ENCODE data around the gene TMEM131L.
"Not testable (repeated sequence)": the region's sequence is repeated elsewhere in the genome, so short reads cannot be mapped to it uniquely, and the experiment has no call there.

The TMEM131L gene

DNA sequence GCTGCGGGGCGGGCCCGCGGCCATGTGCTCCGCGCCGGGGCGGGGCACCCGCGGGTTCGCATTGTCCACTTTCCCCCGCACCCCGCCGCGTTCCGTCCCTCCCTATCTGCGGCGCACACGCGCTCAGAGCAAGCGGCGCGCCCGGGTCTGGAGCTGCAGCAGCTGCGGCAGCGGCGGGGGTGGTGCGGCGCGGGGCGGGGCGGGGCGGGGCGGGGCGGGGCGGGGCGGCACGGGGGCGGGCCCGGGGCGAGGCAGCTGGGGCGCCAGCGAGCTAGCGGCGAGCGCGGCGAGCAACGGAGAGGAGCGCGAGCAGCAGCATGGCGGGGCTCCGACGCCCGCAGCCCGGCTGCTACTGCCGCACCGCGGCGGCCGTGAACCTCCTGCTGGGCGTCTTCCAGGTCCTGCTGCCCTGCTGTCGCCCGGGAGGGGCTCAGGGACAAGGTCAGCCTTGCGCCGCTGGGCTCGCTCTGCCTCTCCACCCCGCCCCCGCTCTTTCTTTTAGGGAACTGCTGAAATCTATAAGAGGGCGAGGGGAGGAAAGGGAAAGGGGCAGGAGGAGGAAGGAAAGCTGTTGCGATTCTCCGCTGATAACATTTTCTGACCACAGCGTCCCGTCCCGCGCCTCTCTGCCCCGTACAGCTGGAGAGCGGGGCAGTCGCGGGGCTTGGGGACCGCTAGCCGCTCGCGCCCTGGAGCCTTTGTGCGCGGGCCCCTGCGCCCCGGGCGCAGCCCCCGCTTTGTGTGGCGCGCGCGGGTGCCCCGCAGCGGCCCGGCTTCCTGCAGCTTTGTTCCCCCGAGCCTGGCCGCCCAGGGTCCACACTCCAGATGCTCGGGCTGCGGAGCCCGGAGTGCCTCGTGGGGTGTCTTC, at the start of gene TMEM131L:
TSS of gene TMEM131L (plus strand) at position 280 of the 868 bp plus-strand sequence. CDS start at position 318, 38 bp downstream.
- DNase-seq, result peak; percentile 81 to 82

- DNase-seq, result not testable (repeated sequence)
Measured at GRCh38 chr4:153416456-153416855, 49.7 kb upstream of the TMEM131L start.

- no peak for DNase-seq
Measured at GRCh38 chr4:153418121-153418520, 48.0 kb upstream of the TMEM131L start.

DNA sequence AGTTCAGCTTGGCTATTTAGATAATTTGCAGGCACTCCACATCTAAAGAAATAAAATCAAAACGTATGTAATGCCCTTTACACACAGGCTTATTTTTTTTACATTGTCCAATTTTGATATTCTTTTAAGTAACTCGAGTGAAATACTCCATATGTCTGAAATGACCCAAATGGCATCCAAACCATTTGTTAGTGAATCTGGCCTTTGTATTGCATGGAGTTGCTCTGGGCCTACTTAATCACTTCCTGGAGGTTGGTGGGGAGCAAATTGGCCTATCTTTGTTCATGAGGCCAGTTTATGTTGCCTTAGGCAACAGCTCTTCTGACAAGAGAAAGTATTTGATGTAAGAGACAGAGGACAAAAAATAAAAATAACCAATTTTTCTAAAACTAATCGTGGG, 47.6 kb upstream of the TMEM131L start:
- no peak for DNase-seq

- DNase-seq, result no peak
Measured at GRCh38 chr4:153419029-153419428, 47.1 kb upstream of the TMEM131L start.

DNA sequence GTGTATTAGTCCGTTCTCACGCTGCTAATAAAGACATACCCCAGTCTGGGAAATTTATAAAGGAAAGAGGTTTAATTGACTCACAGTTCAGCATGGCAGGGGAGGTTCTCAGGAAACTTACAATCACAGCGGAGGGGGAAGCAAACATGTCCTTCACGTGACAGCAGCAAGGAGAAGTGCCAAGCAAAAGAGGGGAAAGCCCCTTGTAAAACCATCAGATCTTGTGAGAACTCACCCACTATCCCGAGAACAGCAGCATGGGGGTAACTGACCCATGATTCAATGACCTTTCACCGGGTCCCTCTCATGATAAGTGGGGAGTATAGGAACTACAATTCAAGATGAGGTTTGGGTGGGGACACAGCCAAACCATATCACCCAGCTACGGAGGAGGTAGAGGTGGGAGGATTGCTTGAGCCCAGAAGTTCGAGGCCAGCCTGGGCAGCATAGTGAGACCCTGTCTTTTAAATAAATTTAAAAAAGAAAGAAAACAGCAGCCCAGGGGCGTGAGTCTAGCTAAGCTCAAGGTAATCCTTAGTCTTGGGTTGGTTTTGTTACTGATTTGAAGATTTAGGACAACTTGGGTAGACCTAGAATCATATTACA, 46.4 kb upstream of the TMEM131L start:
- peak in 1 of 2 donors; percentile 11 for DNase-seq

GRCh38 chr4:153420361-153420760, 45.8 kb upstream of the TMEM131L start:
- DNase-seq, result no peak

GRCh38 chr4:153421941-153422340, 44.2 kb upstream of the TMEM131L start:
- no peak for DNase-seq

- peak in 1 of 2 donors; percentile 43 for DNase-seq
Measured at GRCh38 chr4:153426207-153426885, 39.8 kb upstream of the TMEM131L start.

DNA sequence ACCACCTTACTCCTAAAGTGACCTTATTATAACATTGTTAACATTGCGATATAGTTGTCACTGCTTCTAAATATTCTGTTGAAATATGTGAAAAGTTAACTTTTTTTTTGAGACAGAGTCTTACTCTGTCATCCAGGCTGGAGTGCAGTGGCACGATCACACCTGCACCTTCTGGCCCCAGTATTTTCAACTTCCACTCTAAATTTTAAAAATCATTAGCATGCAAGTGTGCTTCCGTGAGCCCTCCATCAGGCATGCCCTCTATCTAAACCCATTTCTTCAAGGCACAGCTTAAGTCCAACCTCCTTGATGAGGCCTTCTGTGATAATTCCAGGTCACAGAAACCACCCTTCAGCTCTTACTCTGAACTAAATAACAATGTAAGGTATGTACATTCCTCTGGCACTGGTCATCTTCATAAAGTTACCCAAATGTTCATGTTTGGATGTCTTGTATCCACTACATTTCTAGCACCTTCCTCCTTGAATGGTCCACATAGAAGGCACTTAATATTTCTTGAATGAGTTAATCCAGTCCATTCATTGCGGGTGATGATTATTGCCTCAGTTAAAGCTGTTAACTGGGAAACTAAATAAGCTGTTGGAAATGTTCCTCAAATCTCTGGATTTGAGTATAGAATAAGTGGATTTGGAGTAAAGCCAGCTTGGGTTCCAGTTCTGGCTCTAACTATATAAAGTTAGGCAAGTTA, 38.6 kb upstream of the TMEM131L start:
- no peak for DNase-seq

DNA sequence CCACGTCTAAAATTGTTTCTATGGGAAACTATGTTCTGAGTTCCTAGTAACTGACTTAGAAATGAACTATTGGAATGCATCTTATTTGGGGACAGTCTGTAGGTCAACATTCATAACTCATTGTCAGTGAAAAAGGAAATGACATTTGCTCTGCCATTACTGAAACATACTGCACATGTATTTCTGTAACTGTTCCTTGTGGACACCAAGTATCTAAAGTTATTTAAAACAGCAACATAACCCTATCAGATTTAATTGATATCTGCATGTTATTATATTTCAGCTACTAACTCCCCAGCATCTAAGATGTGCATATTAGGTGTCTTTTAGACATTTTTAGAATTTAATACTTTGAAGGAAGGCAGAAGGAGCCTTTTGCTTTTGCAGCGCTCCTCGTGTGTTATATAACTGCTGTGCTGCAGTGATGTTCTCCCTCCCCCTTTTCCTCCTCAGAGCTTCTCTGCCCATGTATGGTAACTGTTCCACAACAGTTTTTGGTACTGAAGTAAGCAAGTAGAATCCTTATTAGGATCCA, 37.2 kb upstream of the TMEM131L start:
- DNase-seq, result peak in 1 of 2 donors; percentile 20

DNA sequence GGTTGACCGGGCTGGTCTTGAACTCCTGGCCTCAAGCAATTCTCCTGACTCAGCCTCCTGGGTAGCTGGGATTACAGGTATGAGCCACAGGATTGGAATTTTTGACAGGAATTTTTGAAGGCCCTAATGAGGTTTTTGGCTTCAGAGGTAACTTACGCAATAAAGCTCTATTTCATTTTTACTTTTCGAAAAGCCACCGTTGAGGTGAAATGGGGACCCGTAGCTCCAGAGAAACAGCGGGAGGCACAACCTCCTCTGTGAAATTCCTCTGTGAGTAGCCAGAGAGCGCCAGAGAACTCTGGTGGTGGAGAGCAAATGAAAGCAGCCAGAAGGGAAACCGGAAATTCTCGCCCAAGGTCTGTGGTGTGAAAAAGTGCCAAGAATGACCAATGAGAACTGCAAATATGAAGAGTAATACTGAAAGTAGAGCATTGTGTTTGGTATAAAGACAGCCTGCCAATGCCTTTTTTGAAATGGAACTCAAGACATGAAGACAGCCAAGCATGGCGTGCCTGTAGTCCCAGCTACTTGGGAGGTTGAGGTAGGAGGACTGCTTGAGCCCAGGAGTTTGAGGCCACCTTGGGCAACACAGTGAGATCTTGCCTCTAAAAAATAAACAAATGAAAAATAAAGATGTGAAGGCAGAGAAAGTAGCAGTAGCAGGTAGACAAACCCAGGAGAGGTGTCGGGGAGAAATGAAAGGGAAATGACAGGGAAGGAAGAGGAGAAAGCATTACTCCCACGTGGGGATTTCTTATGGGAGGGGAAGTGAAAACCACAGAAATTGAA, 33.0 kb upstream of the TMEM131L start:
- peak; percentile 77 to 84 for DNase-seq

DNA sequence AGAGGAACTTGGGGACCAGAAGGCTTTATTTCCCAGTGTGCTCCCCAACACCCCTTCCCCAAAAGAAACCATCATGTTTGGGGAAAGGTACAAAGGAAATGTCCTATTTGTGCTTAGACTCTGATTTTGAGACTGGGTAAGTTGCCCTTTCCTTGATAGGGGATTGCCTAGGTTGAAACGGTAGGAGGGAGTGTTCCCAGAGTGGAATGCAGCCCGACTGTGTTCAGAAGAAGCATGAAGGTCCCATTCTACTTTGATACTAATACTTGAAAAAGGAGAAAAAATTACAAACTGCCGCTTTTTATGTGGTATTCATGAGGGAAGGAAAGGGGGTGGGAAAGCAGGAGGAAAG, 32.4 kb upstream of the TMEM131L start:
- DNase-seq, result no peak

GRCh38 chr4:153434190-153434589, 32.0 kb upstream of the TMEM131L start:
- no peak for DNase-seq

GRCh38 chr4:153438916-153439756, 27.0 kb upstream of the TMEM131L start:
- peak; percentile 58 to 60 for DNase-seq

- DNase-seq, result no peak
Measured at GRCh38 chr4:153439831-153440230, 26.3 kb upstream of the TMEM131L start.

- no peak for DNase-seq
Measured at GRCh38 chr4:153440475-153440874, 25.7 kb upstream of the TMEM131L start.

DNA sequence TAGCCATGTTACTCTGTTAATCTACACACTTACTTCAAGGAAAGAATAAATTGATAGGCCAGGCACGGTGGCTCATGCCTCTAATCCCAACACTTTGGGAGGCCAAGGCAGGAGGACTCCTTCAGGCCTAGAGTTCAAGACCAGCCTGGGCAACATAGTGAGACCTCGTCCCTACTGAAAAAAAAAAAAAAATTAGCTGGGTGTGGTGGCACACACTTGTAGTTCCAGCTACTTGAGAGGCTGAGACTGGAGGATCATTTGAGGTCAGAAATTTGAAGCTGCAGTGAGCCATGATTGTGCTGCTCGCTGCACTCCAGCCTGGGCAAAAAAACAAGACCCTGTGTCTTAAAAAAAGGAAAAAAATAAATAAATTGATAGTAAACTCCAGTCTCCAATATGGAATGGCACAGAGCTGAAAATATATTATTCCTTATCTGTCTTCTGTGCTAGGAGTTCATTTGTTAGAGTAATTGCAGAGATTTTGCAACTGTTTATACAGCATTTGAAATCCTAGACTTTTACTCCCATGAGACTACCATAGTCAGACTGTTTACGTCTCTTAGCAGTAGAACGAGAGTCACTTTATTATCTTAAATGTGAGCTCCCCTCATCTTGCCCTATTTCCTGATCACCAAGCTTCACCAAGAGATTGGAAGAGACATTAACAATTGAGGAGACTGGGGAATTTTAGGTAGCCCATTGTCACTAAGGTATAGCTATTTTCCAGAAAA, 18.8 kb upstream of the TMEM131L start:
- DNase-seq, result no peak

DNA sequence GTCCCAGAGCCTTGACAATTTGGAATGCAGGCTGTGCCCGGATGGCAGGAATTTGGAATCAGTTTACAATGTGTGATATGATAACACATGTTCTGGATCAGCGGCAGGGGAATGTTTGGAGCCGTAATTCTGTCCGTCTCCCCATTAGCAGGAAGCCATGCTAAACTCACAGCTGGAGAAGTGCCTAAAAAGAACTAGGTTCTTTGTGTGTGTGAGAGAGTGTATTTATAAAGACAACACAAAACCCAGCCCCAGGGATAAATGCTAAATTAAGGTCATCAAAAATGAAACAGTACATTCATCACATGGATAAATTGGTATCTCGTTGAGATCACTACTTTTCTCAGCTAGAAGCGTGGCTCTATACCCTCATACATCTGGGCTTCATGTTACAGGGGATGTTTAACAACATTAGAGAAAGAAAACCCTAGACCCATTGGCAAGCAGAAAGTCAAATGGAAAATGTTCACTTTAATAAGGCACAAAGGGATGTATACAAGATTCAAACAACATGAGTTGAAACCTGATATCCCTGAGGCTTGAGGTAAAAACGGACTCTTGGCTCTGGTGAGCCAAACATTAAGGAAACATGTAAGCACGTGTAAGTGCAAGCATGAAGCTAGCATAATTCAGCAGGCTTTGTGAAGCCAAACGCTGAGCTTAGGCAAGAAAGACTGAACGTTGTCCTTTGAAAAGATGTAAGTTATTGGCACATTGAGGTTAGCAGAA, 18.0 kb upstream of the TMEM131L start:
- DNase-seq, result no peak

DNA sequence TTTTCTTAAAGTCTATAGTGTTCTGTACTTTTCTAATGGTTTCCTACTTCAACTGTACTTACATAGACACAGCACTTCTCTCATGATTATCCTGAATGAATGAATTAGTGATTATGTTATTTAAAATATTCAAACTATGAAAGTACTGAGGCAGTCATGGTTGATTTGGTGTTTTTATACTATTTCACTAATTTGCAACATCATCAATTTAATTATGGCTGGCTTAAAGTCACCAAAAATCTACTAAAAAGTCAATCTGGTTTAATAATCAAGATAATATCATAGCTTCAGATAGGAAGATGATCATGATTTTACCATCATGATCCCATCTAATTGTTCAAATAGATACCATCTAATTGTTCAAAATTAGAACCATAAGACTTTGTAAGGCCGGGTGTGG, 16.8 kb upstream of the TMEM131L start:
- no peak for DNase-seq

Data from CD4-positive, alpha-beta T cell treated with Interleukin-1 beta for 1 hour (primary cell).